Ramos (cell line): ENCODE results near the gene NRXN3.

Experiments used
- in situ Hi-C: fragments of 300-500 bp; cut with MboI; formaldehyde crosslinking; loops from one replicate; pipeline ENCODE4 v1.14.3; 2022; ENCODE audit warnings: low sequenced_read_pairs; ENCODE audit not compliant: unreplicated experiment

Gene NRXN3

GRCh38 chr14:79704041-79704807 is 1534.1 kb downstream of the NRXN3 start:
- in situ Hi-C loops: no loop called here

DNA sequence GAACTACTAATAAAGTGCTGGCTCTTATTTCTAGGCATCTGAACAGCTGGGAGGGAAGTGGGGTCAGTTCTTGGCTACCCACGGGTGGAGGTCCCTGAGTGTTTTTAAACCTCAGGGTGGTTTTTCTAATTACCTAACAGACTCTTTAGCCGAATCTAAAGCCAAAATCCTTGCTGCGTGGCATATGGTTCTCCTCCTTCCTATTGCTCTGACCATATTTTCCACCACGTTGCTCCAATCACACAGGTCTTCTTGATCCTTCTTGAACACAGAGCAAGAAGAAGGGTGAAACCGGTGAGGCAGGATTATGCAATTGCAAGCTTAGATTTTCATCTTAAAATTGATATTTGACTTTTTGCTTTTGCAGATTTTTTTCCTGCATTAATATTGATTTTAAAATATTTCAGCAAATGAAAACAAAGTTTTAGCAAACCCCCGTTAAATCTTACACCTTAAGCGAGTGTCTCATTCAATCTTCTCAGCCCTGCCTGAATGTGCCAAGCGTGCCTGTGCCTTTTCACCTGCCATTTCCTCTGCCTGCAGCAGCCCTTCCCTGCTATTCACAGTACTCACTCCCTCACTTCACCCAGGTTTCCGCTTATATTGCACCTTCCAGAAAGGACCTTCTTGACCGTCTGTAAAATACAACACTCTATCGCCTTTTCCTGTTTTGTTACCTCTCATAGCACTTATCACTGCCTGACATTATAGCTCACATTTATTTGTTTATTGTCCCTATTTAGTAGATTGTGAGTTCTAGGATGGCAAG is 1535.1 kb downstream of the NRXN3 start:
- in situ Hi-C loops: no loop called here

DNA sequence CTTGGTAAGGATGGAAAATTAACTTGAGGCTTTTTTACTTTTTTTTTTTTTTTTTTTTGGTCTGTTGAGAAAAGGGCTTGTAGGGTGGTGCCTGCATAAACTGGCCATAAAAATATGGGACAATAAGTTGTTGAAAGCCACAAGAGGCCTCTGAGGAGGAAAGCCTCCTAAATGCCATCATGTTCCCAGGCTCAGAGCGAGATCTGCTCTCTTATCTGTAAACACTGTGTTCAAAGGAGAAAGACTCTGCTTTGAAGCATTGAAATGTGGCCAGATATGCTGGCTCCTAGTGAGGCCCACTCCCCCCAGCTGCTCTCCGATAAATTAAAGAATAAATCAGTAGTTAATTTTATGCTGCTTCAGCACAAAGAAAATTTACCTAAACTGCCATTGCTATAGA is 1536.2 kb downstream of the NRXN3 start:
- in situ Hi-C loops: no loop called here

DNA sequence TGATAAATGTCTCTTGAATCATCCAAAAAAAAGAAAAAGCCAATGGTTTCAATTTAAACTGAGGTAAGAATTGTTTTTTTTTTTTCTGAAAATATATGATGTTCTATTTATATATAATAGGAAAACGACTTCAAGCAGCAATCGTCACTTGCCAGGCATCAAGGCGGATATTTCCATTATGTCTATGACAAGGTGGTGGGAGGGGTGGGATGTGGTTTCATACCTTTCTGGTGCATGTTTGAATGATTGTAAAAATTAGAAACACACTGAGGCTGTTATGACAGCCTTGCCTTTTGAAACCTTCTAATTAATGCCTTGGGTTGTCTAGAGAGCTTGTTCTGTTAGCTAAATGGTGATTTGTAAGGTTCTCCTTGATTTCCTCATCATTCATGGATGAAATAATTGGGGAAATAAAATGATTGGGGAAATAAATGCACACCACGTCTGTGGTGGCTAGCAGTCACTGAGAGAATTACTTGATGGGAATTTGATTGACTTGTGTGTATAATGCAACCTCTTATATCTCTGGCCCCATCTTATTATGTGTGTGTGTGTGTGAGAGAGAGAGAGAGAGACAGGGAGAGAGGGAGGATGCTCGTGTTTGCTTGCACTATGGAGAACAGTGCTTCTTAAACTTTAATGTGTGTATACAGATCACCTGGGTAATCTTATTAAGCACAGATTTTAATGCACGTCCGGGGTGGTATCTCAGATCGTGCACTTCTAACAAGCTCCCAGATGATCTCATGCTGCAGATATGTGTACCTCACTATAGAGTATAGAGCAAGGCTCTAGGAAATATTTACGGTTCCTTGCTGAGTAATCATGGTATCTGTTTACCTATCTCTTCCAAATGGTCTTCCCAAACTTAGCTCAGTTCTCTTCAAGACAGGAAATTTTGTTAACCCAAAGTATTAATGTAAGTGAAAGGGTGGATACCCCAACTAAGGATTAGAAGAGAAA is 1538.5 kb downstream of the NRXN3 start:
- in situ Hi-C loops: no loop called here

DNA sequence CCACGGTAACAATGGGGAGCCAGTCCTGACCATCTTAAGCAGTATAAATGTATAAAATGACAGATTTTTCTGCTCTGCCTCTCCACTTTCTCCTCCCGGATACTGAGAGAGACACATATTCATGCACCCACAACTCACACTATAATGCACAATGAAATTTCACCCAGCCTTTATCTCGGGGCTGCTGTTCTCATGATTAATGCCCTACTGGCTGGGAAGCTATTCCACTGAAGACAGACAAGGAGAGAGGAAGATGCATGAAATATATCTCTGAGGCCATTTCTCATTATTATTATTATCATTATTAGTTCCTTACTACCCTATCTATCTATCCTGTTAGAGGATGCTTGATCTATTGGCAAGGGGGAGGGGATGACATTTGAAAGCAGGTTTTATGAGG is 1539.4 kb downstream of the NRXN3 start:
- in situ Hi-C loops: no loop called here

DNA sequence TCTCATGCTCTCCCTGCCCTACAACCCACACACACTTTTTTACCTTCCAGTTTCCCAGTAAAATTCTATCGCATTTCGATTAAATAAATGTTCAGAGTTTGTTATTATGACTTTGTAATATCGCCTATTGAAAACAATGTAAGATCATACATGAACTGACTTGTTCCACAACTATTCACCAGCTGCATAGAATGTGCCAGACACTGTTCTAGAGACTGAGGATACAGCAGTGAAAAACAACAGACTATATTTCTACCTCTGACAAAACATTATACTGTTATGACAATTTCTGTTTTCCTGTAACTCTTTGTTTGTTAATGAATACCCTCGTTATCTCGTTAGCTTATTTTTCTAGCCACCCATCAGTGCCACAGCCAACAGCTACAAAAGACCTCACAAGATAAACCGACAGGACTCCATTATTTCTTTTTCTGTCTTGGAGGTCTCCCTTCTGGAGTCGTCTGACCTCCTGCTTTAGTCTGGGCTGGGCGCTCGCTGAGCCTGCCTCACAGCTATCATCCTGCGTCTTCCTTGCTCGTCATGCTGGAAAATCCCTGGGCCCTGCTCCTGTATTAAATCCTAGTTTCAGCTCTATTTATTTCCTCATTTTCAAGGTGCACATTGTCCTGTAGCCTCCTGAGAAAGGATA is 1542.3 kb downstream of the NRXN3 start:
- in situ Hi-C loops: no loop called here

DNA sequence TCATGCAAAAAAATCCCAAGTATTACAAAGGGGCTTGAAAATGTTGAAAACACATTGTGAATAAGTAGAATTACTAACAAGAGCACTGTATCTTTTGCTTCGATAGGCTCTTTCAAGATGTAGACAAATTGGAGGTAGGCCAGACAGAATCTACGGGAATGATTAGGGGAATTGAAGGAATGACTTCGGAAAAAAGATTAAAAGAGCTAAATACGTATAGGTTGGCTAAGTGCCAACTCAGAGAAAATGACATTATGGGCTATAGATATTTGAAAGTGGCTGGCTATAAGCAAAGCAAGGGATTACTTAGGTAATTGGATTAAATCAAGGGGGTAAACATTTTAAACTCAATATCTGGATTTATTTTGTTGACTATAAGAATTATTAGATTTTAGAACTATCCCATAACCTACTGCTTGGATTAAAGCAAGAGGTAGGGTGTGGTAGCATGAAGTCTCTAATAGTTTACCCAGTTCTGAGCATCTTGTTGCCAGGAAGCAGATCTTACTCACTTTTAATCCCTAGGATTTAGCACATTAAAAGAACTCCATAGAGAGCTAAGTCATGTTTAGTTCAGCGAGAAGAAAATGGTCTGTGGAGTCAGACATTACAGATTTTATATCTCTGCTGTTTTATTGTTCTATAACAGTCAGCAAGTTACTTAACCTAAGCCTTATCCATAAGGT is 1551.4 kb downstream of the NRXN3 start:
- in situ Hi-C loops: no loop called here

- in situ Hi-C loops: no loop called here
These were observed 1555.0 kb downstream of the NRXN3 start for GRCh38 chr14:79724934-79725717.

DNA sequence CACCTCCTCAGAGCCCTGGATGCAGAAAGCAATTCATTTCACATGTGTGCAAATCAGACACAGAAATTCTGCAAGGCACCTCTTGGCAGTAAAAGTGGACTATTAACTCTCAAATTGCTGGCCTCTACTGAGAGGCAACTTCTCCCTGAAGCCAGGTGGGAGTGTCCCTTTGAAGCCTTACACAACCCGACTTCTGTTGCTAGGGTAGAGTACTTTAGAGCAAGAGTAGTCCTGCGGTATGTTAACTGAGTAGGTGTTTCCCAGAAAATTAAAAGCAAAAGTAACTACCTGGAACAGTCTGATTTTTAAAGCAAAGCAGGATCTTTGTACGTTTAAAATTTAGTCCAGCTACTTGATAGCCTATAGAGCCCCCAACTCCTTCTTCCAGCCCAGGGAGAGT is 1557.7 kb downstream of the NRXN3 start:
- in situ Hi-C loops: no loop called here

- in situ Hi-C loops: no loop called here
These were observed 1558.2 kb downstream of the NRXN3 start for GRCh38 chr14:79728331-79728730.

GRCh38 chr14:79729731-79730130 is 1559.6 kb downstream of the NRXN3 start:
- in situ Hi-C loops: no loop called here

DNA sequence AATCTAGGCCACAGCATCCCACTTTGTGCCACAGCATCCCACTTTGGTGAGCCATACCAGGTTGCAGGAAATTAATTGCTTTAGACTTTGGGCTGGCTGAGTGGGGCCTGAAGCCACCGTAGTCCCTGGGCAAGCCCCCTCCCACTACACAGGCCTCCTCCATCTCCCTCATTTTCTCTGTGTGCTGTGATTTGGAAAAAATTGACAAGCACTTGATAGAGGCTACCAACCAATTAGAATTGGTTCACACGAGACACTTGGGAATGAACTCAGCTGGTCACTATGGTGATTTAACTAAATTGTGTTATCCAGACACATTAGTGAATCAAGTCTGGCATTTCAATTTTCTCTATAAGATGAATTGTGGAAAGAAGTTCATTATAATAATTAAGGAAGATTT is 1560.0 kb downstream of the NRXN3 start:
- in situ Hi-C loops: no loop called here

DNA sequence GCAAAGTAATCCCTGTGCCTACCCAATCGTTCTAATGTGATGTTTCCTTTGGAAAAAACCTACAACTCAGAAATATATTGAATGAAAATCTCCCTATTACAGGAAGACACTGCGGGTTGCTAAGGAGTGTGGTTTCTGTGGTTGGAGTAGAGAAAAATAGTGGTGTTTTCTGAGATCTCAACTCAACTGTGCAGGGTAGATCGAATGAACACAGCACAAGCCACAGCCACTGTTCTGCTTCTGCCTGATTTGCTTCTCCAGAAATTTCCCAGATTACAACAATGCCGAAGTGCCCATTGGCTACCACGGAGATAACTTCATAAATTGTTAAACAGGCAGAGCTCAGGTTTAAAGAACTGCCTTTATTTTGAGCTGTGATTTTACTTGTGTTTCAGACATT is 1560.8 kb downstream of the NRXN3 start:
- in situ Hi-C loops: no loop called here

DNA sequence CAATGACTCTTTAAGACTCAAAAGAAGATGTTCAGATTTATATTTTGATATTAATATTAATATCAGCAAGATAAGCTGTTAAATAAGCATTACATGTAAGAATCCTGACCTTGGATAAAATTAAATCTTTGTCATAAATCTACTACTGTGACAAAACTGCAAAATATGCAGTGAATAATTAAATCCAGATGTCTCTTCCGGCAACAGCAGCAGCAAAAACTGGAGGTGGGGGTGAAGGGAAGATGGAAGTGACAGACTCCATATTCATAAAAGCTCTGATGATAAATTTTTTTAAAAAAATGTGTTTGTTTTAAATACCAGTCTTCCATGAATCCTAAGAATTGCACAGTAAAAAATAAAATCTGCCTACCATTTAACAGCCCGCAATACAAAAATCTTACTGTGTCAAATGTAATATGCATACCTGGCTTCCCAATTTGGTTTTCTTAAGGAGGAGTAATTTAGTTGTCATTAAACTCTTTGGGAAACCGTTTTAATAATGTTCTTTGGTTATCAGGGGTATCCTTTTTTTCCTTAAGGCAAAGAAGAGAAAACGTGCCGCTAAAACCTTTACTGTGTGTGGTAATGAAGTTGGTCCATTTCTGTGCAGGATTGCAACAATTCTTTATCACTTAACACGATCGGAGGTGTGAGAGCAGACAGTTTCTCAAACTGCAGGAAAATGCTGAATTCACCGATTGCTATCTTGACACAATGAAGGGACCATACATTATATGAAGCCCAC is 1562.9 kb downstream of the NRXN3 start:
- in situ Hi-C loops: no loop called here

DNA sequence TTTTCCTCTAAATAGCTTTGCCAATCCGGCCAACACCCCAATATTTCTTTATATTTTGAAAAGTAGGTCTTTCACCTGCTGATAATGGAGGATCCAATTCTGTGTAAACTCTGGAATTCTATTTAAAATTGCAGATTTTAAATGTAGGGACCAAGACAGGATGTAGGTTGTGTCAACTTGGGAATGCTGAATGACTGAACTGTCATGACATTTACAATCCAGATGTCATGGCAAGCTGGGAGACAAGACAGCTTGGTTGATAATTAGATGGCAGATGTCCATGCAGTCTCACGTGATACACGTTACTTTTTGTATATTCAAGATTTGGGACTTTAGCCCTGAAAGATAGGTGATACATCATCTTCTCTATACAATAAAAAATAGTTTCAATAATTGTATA is 1564.0 kb downstream of the NRXN3 start:
- in situ Hi-C loops: no loop called here

GRCh38 chr14:79734656-79735055 is 1564.5 kb downstream of the NRXN3 start:
- in situ Hi-C loops: no loop called here

DNA sequence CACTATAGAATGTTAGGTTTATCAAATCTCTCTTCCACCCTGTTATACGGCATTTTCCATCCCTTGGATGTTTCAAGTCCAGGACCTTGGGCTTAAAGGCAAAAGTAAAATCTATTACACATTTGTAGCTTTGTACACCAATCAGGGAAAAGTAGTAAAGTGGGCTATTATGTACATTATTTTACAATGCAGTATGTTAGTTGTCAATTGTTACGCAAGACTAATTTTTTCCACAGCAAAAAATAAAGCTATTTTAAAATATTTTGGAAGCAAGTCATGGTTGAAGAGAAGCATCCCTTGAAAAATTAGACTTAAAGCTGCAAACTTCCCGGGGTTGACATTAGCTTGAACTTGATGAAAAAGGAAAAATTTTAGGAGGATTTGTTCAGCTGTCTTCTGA is 1564.9 kb downstream of the NRXN3 start:
- in situ Hi-C loops: no loop called here

DNA sequence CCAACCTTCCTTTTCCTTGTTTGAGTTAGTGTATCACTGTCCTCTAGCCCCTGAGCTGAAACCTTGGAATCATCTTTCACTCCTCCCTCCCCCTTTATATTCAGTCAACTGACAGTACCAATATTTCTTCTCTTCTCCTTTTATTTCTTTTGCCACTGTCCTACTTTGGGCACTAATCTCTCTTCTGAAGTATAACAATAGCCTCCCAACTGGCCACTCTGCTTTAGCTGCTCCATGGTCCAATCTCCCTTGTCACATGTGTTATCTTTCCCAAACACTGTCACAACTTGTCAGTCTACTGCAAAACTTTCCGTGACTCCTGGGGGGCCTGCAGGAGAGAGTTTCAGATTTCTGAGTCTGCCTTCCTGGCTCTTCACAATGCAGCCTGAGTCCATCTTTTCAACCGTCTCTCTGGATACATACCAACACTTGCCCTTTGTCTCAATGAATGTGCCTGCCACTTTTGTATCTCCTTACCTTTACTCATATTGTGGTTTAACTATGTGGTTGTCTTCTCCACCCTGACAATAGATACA is 1570.0 kb downstream of the NRXN3 start:
- in situ Hi-C loops: no loop called here
